Ishikawa (cell line): ENCODE data around the gene HTR3B.

Experiments used
- CEBPB ChIP-seq: IDR thresholded peaks from 2 replicates; pipeline ENCODE4 v1.6.1; 2012
- CREB1 ChIP-seq: IDR thresholded peaks from 2 replicates; pipeline ENCODE4 v1.6.1; 2012; ENCODE audit warnings: low read depth
- EGR1 ChIP-seq: IDR thresholded peaks from 2 replicates; pipeline ENCODE4 v1.6.1; 2012
- EP300 ChIP-seq: IDR thresholded peaks from 2 replicates; pipeline ENCODE4 v1.6.1; 2012; ENCODE audit warnings: borderline replicate concordance
- FOXM1 ChIP-seq: IDR thresholded peaks from 2 replicates; pipeline ENCODE4 v1.6.1; 2012; ENCODE audit warnings: low read depth, borderline replicate concordance
- NFIC ChIP-seq: IDR thresholded peaks from 2 replicates; pipeline ENCODE4 v1.6.1; 2012
- RAD21 ChIP-seq: IDR thresholded peaks from 2 replicates; pipeline ENCODE4 v1.6.1; 2012; ENCODE audit warnings: low read depth
- TAF1 ChIP-seq: IDR thresholded peaks from 2 replicates; pipeline ENCODE4 v1.6.1; 2012; ENCODE audit warnings: low read depth, mild to moderate bottlenecking
- TCF12 ChIP-seq: IDR thresholded peaks from 2 replicates; pipeline ENCODE4 v1.6.1; 2012; ENCODE audit warnings: low read depth
- TEAD4 ChIP-seq: IDR thresholded peaks from 2 replicates; pipeline ENCODE4 v1.6.1; 2012
- USF1 ChIP-seq: IDR thresholded peaks from 2 replicates; pipeline ENCODE4 v1.6.1; 2012
- YY1 ChIP-seq: IDR thresholded peaks from 2 replicates; pipeline ENCODE4 v1.6.1; 2012; ENCODE audit warnings: low read depth
- ZBTB7A ChIP-seq: IDR thresholded peaks from 2 replicates; pipeline ENCODE4 v1.6.1; 2012; ENCODE audit warnings: low read depth
- TF ChIP-seq, protein P1 (sequence below): IDR thresholded peaks from 2 replicates; pipeline ENCODE4 v1.6.1; 2012; ENCODE audit warnings: low read depth, mild to moderate bottlenecking

The HTR3B gene

GRCh38 chr11:113986351-113987140, 82.0 kb downstream of the HTR3B start:
- TF ChIP-seq, protein P1, sequence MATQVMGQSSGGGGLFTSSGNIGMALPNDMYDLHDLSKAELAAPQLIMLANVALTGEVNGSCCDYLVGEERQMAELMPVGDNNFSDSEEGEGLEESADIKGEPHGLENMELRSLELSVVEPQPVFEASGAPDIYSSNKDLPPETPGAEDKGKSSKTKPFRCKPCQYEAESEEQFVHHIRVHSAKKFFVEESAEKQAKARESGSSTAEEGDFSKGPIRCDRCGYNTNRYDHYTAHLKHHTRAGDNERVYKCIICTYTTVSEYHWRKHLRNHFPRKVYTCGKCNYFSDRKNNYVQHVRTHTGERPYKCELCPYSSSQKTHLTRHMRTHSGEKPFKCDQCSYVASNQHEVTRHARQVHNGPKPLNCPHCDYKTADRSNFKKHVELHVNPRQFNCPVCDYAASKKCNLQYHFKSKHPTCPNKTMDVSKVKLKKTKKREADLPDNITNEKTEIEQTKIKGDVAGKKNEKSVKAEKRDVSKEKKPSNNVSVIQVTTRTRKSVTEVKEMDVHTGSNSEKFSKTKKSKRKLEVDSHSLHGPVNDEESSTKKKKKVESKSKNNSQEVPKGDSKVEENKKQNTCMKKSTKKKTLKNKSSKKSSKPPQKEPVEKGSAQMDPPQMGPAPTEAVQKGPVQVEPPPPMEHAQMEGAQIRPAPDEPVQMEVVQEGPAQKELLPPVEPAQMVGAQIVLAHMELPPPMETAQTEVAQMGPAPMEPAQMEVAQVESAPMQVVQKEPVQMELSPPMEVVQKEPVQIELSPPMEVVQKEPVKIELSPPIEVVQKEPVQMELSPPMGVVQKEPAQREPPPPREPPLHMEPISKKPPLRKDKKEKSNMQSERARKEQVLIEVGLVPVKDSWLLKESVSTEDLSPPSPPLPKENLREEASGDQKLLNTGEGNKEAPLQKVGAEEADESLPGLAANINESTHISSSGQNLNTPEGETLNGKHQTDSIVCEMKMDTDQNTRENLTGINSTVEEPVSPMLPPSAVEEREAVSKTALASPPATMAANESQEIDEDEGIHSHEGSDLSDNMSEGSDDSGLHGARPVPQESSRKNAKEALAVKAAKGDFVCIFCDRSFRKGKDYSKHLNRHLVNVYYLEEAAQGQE: no peak

- TF ChIP-seq USF1 (no peak), CEBPB (no peak), RAD21 (no peak), FOXM1 (no peak), CREB1 (no peak), ZBTB7A (no peak), YY1 (no peak)
These were observed 84.8 kb downstream of the HTR3B start for GRCh38 chr11:113989381-113989780.

GRCh38 chr11:113989916-113990315, 85.3 kb downstream of the HTR3B start:
- TF ChIP-seq RAD21: no peak
- TF ChIP-seq FOXM1: no peak
- no peak for TF ChIP-seq NFIC
- TF ChIP-seq CREB1: no peak
- TF ChIP-seq EGR1: no peak
- no peak for TF ChIP-seq ZBTB7A

DNA sequence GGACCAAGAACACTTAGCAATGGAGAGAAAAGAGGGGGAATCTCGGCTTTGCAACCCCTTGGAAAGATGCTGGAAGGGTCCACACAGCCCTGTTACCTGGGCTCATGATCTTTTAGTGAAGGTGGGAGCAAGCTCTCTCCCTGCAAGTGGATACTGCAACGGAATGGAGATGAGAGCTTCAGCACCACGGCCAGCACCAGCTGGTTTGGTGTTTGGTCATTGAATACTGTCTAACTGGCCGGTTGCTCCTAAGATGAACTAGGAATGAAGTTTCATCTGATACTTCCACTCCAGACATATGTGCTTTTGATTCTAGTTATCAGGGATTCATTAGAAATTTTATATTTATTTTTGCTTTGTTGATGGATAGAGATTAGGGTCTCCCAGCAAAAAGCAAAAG, 86.6 kb downstream of the HTR3B start:
- TF ChIP-seq RAD21 (no peak), TCF12 (no peak), YY1 (no peak)
- TF ChIP-seq, protein P1: peak; percentile 92

DNA sequence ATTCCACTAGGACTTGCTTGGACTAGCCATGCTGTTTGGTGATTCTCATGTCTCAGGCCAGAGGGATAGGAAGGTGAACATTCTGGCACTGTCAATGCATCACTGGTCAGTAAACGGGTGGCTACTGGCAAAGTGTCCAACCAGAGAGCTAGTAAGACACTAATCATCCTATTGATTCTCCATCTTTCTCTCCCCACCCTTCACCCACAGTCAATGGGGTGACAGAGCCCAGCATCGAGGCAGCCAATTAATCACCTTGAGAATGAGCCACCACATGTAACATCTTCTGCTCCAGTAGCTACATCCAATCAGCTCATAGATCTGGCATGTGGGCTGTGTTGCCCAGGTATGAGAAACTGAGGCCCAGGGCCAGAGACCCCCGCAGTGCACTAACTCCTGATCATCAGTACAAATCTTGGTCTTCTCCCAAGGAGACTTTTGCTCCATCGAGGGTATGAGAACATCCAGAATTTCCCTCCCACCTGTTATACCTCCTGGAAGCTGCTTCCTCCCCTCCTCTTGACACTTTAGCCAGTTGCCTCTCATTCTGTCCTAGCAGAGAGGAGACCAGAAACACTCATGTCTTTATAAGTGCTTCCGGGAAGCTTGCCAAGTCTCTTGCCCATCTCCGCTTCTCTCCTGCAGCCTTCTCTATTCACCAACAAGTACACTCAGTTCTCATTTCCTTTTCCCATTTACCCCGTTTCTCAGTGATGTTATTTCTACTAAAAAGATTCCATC, 87.3 kb downstream of the HTR3B start:
- TF ChIP-seq EP300 (no peak), TAF1 (no peak), EGR1 (no peak), RAD21 (no peak), TEAD4 (no peak), ZBTB7A (no peak)
- TF ChIP-seq, protein P1: no peak

- no peak for TF ChIP-seq CREB1
- no peak for TF ChIP-seq TAF1
- TF ChIP-seq EGR1: no peak
- TF ChIP-seq FOXM1: no peak
- TF ChIP-seq, protein P1: no peak
These were observed 88.0 kb downstream of the HTR3B start for GRCh38 chr11:113992459-113993110.
